ENCODE data around the gene ABCA7.

DNA sequence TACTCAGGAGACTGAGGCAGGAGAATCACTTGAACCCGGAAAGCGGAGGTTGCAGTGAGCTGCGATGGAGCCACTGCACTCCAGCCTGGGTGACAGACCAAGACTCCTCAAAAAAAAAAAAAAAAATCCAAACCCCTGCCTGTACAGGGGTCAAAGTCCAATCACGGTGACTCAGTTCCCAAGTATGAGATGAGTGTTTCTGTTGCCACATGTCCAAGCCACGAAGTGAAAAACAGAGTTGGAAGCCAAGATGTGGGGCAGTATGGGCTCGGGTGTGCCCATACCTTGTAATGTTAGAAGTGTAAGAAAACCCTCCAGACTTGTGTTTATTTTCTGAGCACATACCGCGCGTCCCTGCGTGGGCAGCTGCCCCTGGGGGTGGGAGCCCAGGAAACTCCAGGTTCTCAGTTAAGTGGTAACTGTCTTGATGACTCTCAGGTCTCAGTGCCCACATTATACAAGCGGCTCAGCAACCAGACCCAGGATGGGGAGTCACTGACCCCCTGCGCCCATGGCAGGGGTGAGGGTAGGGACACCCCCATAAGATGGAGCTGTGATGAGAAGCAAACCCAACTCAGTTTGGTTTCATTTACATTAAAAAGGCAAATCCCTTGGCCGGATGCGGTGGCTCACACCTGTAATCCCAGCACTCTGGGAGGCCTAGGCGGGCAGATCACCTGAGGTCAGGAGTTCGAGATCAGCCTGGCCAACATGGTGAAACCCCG is 62.7 kb downstream of the ABCA7 start:
- no peak for TF ChIP-seq ARNT (IDR thresholded peaks at IDR 0.05)
- TF ChIP-seq BHLHE40 (IDR thresholded peaks at IDR 0.05; ENCODE audit: borderline replicate concordance): no peak
- no peak for TF ChIP-seq SUZ12 (IDR thresholded peaks at IDR 0.05)
- TF ChIP-seq SP1 (IDR thresholded peaks at IDR 0.05): no peak

Data from HEK293T (cell line).